Measurements from ENCODE around the gene ARX. TPM values are rescaled to one million over a fixed set of nuclear protein-coding genes. Genes with fewer than 3 reads are reported as not detected.
A peak's percentile ranks its signal among the peaks of the same experiment; 100 is the strongest.

ARX gene
- total RNA-seq, 2 experiments from 2014 or later, result not detected

DNA sequence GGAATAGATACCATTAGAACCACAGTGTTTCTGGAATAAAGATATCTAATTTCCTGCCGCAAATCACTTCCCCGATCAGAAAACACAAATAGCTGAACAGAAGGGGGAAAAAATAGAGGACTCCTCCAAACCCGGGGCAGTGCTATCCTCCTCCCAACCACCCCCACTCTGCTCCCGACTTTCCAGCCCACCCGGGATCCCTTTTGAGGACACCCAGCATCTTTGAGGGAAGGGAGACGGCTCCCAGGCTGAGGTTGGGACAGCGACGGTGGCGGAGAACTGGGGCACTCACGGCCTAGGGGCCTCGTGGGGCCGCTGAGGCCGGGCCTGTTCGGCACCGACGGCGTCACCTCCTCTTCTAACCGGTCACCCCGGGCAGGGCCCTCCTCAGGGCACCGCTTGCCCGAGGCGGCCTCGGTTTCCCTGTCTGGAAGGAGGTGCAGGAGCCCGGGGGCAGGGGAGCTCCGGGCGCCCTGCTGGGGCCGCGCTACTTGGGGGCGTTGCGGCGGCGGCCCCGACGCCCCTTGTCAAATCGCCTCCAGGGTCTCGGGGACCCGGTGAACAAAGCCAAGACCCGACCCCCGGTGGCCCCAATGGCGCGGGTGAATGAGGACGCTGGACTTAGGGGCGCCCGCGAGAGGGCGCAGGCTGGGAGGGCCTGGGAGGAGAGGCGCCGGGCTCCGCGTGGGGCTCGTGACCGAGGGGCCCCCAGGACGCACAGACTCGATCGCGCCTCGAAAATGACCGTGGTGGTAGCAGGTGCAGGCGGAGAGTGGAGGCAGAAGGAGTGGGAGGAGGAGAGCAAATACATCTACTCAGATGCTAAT lies 6.9 kb upstream of the ARX start:
- no peak overlapping the region for H3K27ac Mint-ChIP-seq
- TF ChIP-seq, protein P1, sequence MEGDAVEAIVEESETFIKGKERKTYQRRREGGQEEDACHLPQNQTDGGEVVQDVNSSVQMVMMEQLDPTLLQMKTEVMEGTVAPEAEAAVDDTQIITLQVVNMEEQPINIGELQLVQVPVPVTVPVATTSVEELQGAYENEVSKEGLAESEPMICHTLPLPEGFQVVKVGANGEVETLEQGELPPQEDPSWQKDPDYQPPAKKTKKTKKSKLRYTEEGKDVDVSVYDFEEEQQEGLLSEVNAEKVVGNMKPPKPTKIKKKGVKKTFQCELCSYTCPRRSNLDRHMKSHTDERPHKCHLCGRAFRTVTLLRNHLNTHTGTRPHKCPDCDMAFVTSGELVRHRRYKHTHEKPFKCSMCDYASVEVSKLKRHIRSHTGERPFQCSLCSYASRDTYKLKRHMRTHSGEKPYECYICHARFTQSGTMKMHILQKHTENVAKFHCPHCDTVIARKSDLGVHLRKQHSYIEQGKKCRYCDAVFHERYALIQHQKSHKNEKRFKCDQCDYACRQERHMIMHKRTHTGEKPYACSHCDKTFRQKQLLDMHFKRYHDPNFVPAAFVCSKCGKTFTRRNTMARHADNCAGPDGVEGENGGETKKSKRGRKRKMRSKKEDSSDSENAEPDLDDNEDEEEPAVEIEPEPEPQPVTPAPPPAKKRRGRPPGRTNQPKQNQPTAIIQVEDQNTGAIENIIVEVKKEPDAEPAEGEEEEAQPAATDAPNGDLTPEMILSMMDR (IDR thresholded peaks at IDR 0.05), result peak; percentile 27
- peaks cover 12% of the 10 kb centered on the region for H3K4me1 Mint-ChIP-seq (ENCODE audit: low read depth)
- H3K4me3 Mint-ChIP-seq, result no peak overlapping the region
- ChIA-PET POLR2A (no interaction called here), CTCF (interaction anchor here (0.6 to 2.7 kb wide), 4 partner anchors 12 to 121 kb away, joined by 3 to 12 read pairs (median 4); no protein-coding TSS in a partner anchor)
- no peak for ATAC-seq
- intact Hi-C loops (cut with micrococcal nuclease), result no loop called here
- H3K36me3 Mint-ChIP-seq (ENCODE audit: low read depth), result no peaks in the 10 kb centered on the region
- H3K27me3 Mint-ChIP-seq, result peaks cover 49% of the 10 kb centered on the region
- H3K9me3 Mint-ChIP-seq, result no peaks in the 10 kb centered on the region
- no peak for DNase-seq

GRCh38 chrX:25020905-25021449 lies 5.2 kb upstream of the ARX start:
- DNase-seq (peak; percentile 45), ATAC-seq (peak; percentile 72)
- no peaks in the 10 kb centered on the region for H3K9me3 Mint-ChIP-seq
- POLR2A ChIA-PET, result no interaction called here
- H3K36me3 Mint-ChIP-seq (ENCODE audit: low read depth), result no peaks in the 10 kb centered on the region
- H3K4me1 Mint-ChIP-seq (ENCODE audit: low read depth), result peaks cover 15% of the 10 kb centered on the region
- peak overlapping the region; percentile 15 for H3K4me3 Mint-ChIP-seq
- TF ChIP-seq, protein P1 (IDR thresholded peaks at IDR 0.05), result peak; percentile 64
- H3K27me3 Mint-ChIP-seq, result peaks cover 66% of the 10 kb centered on the region
- no peak overlapping the region for H3K27ac Mint-ChIP-seq
- CTCF ChIA-PET, result interaction anchor here (0.7 to 1.8 kb wide), 11 partner anchors 9 to 201 kb away, joined by 3 to 7 read pairs (median 4); no protein-coding TSS in a partner anchor
- intact Hi-C loops (cut with micrococcal nuclease), result no loop called here

DNA sequence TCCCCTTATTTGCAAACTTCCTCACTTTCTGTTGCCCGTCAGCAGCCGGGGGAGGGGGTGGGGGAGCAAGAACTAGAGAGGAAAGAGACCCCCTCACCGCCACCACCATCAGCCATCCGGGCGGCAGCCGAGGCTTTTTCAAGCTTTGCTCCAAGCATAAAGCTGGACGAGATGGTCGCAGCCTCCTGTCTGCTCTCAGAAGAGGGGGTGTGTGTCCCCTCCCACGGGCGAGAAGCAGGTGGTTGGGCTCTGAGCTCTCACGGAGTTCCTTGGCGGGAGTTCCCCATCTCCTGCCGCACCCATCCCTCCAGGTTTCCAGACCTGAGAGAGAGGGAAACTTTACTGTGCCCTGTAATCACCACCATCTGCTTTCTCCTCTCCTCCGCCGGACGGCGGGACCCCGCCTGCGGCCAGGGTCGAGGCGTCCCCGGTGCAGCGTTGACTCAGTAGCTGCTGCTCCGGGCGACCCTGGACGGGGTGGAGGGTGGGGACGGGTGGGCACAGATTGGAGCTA lies 4.7 kb upstream of the ARX start:
- H3K36me3 Mint-ChIP-seq (ENCODE audit: low read depth), result no peaks in the 10 kb centered on the region
- CTCF ChIA-PET, result interaction anchor here (0.7 to 1.8 kb wide), 7 partner anchors 8 to 182 kb away, joined by 3 to 6 read pairs (median 4); no protein-coding TSS in a partner anchor
- intact Hi-C loops (cut with micrococcal nuclease), result no loop called here
- POLR2A ChIA-PET, result no interaction called here
- H3K9me3 Mint-ChIP-seq, result no peaks in the 10 kb centered on the region
- no peak overlapping the region for H3K4me3 Mint-ChIP-seq
- H3K27ac Mint-ChIP-seq, result no peak overlapping the region
- TF ChIP-seq, protein P1 (IDR thresholded peaks at IDR 0.05), result no peak
- DNase-seq (no peak), ATAC-seq (peak; percentile 11)
- H3K27me3 Mint-ChIP-seq, result peaks cover 68% of the 10 kb centered on the region
- H3K4me1 Mint-ChIP-seq (ENCODE audit: low read depth), result peaks cover 16% of the 10 kb centered on the region

DNA sequence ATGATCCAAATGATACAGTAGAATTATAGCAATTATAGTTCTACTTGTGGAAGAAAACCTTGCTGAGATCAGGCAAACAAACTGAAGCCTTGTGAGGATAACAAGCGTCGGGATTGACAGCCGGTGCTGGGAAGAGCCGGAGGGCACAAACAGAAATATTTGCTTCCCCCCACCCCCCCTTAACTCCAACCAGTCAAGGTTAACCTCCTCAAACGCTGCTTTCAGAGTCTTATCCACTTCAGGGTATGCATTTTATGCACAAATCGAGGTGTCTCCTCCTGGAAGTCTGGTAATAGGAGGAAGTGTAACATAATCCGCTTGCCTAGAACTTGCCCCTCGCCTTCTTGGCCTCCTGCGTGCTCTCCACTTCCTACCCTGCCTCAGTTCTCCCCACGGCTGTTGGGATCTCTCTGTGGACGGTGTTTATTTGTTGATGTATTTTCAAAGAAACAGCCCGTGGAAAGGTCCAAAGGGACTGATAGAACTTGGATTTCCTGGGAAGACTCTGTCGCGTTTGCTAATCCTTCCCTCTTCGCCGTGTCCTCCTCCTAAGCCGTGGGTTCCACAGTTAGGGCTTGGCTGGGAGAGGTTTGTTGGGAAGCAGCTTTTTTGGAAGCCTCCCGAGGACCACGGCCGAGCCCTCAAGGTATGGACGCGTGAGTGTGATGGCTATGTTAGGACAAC lies 4.1 kb upstream of the ARX start:
- H3K36me3 Mint-ChIP-seq (ENCODE audit: low read depth), result no peaks in the 10 kb centered on the region
- DNase-seq, result no peak
- intact Hi-C loops (cut with micrococcal nuclease), result loop anchor here (10.0 kb wide), 1 partner anchor 125 kb away; no protein-coding TSS in a partner anchor
- H3K27me3 Mint-ChIP-seq, result peaks cover 72% of the 10 kb centered on the region
- ChIA-PET CTCF (interaction anchor here (0.8 to 1.8 kb wide), 5 partner anchors 8 to 179 kb away, joined by 3 to 6 read pairs (median 4); no protein-coding TSS in a partner anchor), POLR2A (no interaction called here)
- TF ChIP-seq, protein P1 (IDR thresholded peaks at IDR 0.05), result no peak
- no peak overlapping the region for H3K27ac Mint-ChIP-seq
- H3K4me1 Mint-ChIP-seq (ENCODE audit: low read depth), result peaks cover 18% of the 10 kb centered on the region
- no peak for ATAC-seq
- no peak overlapping the region for H3K4me3 Mint-ChIP-seq
- no peaks in the 10 kb centered on the region for H3K9me3 Mint-ChIP-seq

Data from activated CD8-positive, alpha-beta T cell treated with anti-CD3 and anti-CD28 coated beads for 36 hours (primary cell).